HCT116 (cell line): Measurements from ENCODE around the gene FNDC11.

Experiments
- POLR2AphosphoS5 ChIP-seq: IDR thresholded peaks from 2 replicates; pipeline ENCODE4 v1.6.1; 2011; ENCODE audit warnings: mild to moderate bottlenecking, low read depth, low read length, moderate library complexity
- SIN3A ChIP-seq: IDR thresholded peaks from 2 replicates; pipeline ENCODE4 v1.6.1; 2012; ENCODE audit warnings: low read depth
- SP1 ChIP-seq: IDR thresholded peaks from 2 replicates; pipeline ENCODE4 v1.6.1; 2012; ENCODE audit warnings: low read depth
- TF ChIP-seq, protein P1 (sequence below), 3 experiments: fragments of 200-600 bp in 1 of 3; sonication (generic) in 1 of 3; IDR thresholded peaks in 2 of 3; conservative IDR thresholded peaks in 1 of 3; 2 replicates each; pipeline ENCODE4 v1.5.1; 2012 to 2017; ENCODE audit warnings: low read depth in 2 of 3, low read length in 2 of 3, antibody characterized with exemption in 1 of 3, borderline replicate concordance in 1 of 3, control low read depth in 1 of 3, mild to moderate bottlenecking in 1 of 3, mixed read lengths in 1 of 3, mixed run types in 1 of 3, moderate library complexity in 1 of 3; ENCODE audit not compliant: insufficient read depth in 1 of 3
- TF ChIP-seq, protein P2 (sequence below): IDR thresholded peaks from 2 replicates; pipeline ENCODE4 v1.6.1; 2012

DNA sequence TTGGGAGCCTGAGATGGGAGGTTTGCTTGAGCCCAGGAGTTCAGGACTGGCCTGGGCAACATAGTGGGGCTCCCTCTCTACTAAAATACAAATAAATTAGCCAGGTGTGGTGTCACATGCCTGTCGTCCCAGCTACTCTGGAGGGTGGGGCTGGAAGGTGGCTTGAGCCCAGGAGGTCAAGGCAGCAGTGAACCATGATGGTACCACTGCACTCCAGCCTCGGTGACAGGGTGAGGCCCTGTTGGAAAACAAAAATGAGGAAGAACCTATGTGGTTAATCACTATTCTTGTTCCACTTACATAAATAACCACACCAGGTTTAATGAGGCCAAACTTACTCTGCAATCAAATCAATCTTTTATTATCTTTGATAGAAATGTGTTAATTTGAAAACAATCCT is 28.0 kb upstream of the FNDC11 start:
- TF ChIP-seq, protein P1, sequence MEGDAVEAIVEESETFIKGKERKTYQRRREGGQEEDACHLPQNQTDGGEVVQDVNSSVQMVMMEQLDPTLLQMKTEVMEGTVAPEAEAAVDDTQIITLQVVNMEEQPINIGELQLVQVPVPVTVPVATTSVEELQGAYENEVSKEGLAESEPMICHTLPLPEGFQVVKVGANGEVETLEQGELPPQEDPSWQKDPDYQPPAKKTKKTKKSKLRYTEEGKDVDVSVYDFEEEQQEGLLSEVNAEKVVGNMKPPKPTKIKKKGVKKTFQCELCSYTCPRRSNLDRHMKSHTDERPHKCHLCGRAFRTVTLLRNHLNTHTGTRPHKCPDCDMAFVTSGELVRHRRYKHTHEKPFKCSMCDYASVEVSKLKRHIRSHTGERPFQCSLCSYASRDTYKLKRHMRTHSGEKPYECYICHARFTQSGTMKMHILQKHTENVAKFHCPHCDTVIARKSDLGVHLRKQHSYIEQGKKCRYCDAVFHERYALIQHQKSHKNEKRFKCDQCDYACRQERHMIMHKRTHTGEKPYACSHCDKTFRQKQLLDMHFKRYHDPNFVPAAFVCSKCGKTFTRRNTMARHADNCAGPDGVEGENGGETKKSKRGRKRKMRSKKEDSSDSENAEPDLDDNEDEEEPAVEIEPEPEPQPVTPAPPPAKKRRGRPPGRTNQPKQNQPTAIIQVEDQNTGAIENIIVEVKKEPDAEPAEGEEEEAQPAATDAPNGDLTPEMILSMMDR (IDR thresholded peaks at IDR 0.05 in 2 of 3, conservative IDR thresholded peaks at IDR 0.05 in 1 of 3; ENCODE audit: borderline replicate concordance in 1 of 3, insufficient read depth in 1 of 3, low read depth in 2 of 3, low read length in 2 of 3) = no peak
- TF ChIP-seq SP1 (no peak), POLR2AphosphoS5 (peak; percentile 51; the same call in 1 of the 2 replicates), SIN3A (no peak)
- TF ChIP-seq, protein P2, sequence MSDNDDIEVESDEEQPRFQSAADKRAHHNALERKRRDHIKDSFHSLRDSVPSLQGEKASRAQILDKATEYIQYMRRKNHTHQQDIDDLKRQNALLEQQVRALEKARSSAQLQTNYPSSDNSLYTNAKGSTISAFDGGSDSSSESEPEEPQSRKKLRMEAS = no peak
